A549 (cell line): ENCODE results near the gene ULBP3. TPM values are rescaled to one million over a fixed set of nuclear protein-coding genes. Genes with fewer than 3 reads are reported as not detected.
"Not testable (repeated sequence)": the region's sequence is repeated elsewhere in the genome, so short reads cannot be mapped to it uniquely, and the experiment has no call there.

Experiments used
- ATAC-seq, 2 experiments: fragments of 200-7000 bp in 1 of 2; fragments of >200 bp in 1 of 2; cut with Nextera tagmentation in 1 of 2; cut with Tn5 transposase in 1 of 2; 3 replicates each; pipeline versions ENCODE4 v1.8.0 to v1.9.1; 2018 to 2020; ENCODE audit warnings: mild to moderate bottlenecking in 1 of 2, moderate library complexity in 1 of 2
- CTCF ChIA-PET: fragments of 300-600 bp; sonication (Branson Sonifier 250); formaldehyde crosslinking; extraction: SDS; loops from one replicate; lab custom pipeline; 2021; ENCODE audit warnings: antibody characterized with exemption, inconsistent platforms; lab: Yijun Ruan, JAX
- POLR2A ChIA-PET: fragments of 350-600 bp; formaldehyde crosslinking; extraction: SDS; loops from one replicate; lab custom pipeline; 2021; ENCODE audit warnings: antibody characterized with exemption, inconsistent platforms; lab: Yijun Ruan, JAX
- DNase-seq, 2 experiments: peaks; one replicate each; pipeline versions ENCODE4 v3.0.0 to v3.0.0-alpha.2; 2011 to 2016; ENCODE audit warnings: low read depth in 1 of 2, low spot score in 1 of 2
- FAIRE-seq: peaks from 2 replicates; lab custom pipeline; 2011; peaks lifted over from hg19 to GRCh38; lab: Jason Lieb, UNC
- H3K27ac ChIP-seq, 2 experiments: fragments of >200 bp; sonication (Bioruptor Twin); formaldehyde crosslinking; 3 replicates each; pipeline ENCODE4 v1.5.1; 2016 to 2017
- H3K4me1 ChIP-seq: fragments of >200 bp; sonication (Bioruptor Twin); formaldehyde crosslinking; 3 replicates; pipeline ENCODE4 v1.6.1; 2016
- H3K4me2 ChIP-seq: fragments of >200 bp; sonication (Bioruptor Twin); formaldehyde crosslinking; 3 replicates; pipeline ENCODE4 v1.6.1; 2016
- H3K4me3 ChIP-seq: fragments of >200 bp; sonication (Bioruptor Twin); formaldehyde crosslinking; 3 replicates; pipeline ENCODE4 v1.5.1; 2016
- H3K9me3 ChIP-seq: fragments of >200 bp; sonication (Bioruptor Twin); formaldehyde crosslinking; 3 replicates; pipeline ENCODE4 v1.6.1; 2016
- ATOH8 ChIP-seq: fragments of 250-450 bp; sonication (Bioruptor Pico); IDR thresholded peaks from 2 replicates; pipeline ENCODE4 v1.5.0; 2020; ENCODE audit warnings: low read depth, mild to moderate bottlenecking, moderate library complexity
- BCL3 ChIP-seq: fragments of >200 bp; sonication (Bioruptor Twin); formaldehyde crosslinking; IDR thresholded peaks from 3 replicates; pipeline ENCODE4 v1.6.1; 2016
- BHLHE40 ChIP-seq: IDR thresholded peaks from 2 replicates; pipeline ENCODE4 v1.6.1; 2012; ENCODE audit warnings: low read depth, low read length, inconsistent platforms
- CHD2 ChIP-seq: fragments of 150-350 bp; IDR thresholded peaks from 2 replicates; pipeline ENCODE4 v1.6.1; 2014; ENCODE audit warnings: low read length; ENCODE audit not compliant: partially characterized antibody
- CHD4 ChIP-seq: fragments of 200-600 bp; sonication (generic); IDR thresholded peaks from 2 replicates; pipeline ENCODE4 v1.6.1; 2016; ENCODE audit warnings: antibody characterized with exemption, mild to moderate bottlenecking, borderline replicate concordance
- EHF ChIP-seq: fragments of 250-450 bp; sonication (Bioruptor Pico); IDR thresholded peaks from 2 replicates; pipeline ENCODE4 v1.5.0; 2020; ENCODE audit warnings: mild to moderate bottlenecking
- FOSL2 ChIP-seq, 2 experiments: fragments of 450-650 bp in 1 of 2; fragments of >200 bp in 1 of 2; sonication (Bioruptor Twin) in 1 of 2; formaldehyde crosslinking; IDR thresholded peaks; 2 replicates each; pipeline versions ENCODE4 v1.5.0 to v1.6.1; 2016 to 2020; ENCODE audit warnings: mild to moderate bottlenecking in 1 of 2, moderate library complexity in 1 of 2
- FOXS1 ChIP-seq: fragments of 250-450 bp; sonication (Bioruptor Pico); IDR thresholded peaks from 2 replicates; pipeline ENCODE4 v1.5.0; 2020; ENCODE audit warnings: mild to moderate bottlenecking, moderate library complexity
- HES2 ChIP-seq: fragments of >200 bp; sonication (Bioruptor Twin); formaldehyde crosslinking; IDR thresholded peaks from 2 replicates; pipeline ENCODE4 v1.6.1; 2016
- HOXB13 ChIP-seq: fragments of 250-450 bp; sonication (Bioruptor Pico); IDR thresholded peaks from 2 replicates; pipeline ENCODE4 v1.5.0; 2020; ENCODE audit warnings: low read depth, mild to moderate bottlenecking, moderate library complexity
- MAZ ChIP-seq: fragments of 150-350 bp; IDR thresholded peaks from 2 replicates; pipeline ENCODE4 v1.6.1; 2014; ENCODE audit warnings: antibody characterized with exemption, low read depth, low read length, borderline replicate concordance
- PBX3 ChIP-seq: IDR thresholded peaks from 2 replicates; pipeline ENCODE4 v1.6.1; 2012
- POLR2A ChIP-seq: IDR thresholded peaks from 2 replicates; pipeline ENCODE4 v1.6.1; 2012; ENCODE audit warnings: mild to moderate bottlenecking, low read length
- RAD21 ChIP-seq, 2 experiments: fragments of >200 bp in 1 of 2; sonication (Bioruptor Twin) in 1 of 2; formaldehyde crosslinking in 1 of 2; IDR thresholded peaks in 1 of 2; conservative IDR thresholded peaks in 1 of 2; 2 replicates in 1 of 2; 3 replicates in 1 of 2; pipeline ENCODE4 v1.6.1; 2012 to 2018; ENCODE audit warnings: inconsistent platforms in 1 of 2
- RFX5 ChIP-seq: fragments of 450-650 bp; IDR thresholded peaks from 2 replicates; pipeline ENCODE4 v1.7.1; 2014; ENCODE audit warnings: antibody characterized with exemption, mild to moderate bottlenecking, moderate library complexity
- RNF2 ChIP-seq: fragments of 200-600 bp; sonication (generic); IDR thresholded peaks from 2 replicates; pipeline ENCODE4 v1.6.1; 2016; ENCODE audit warnings: low read depth, mild to moderate bottlenecking, antibody characterized with exemption, moderate library complexity, borderline replicate concordance
- ZC3H11A ChIP-seq: fragments of 450-650 bp; IDR thresholded peaks from 2 replicates; pipeline ENCODE4 v1.6.1; 2014; ENCODE audit warnings: antibody characterized with exemption, mild to moderate bottlenecking
- ZFP36 ChIP-seq: fragments of 450-650 bp; IDR thresholded peaks from 2 replicates; pipeline ENCODE4 v1.6.1; 2014; ENCODE audit warnings: borderline replicate concordance; ENCODE audit not compliant: partially characterized antibody
- ZSCAN20 ChIP-seq: fragments of 250-450 bp; sonication (Bioruptor Pico); IDR thresholded peaks from 2 replicates; pipeline ENCODE4 v1.8.0; 2022; ENCODE audit warnings: mild to moderate bottlenecking, moderate library complexity
- WGBS: methylation state at CpG from one replicate; pipeline ENCODE4 v1.1.6; 2017; ENCODE audit errors: missing lambda C conversion rate; 5-methylcytosine and 5-hydroxymethylcytosine counted together
- polyA plus RNA-seq, 4 experiments: library from polyadenylated mRNA; depleted of rRNA in 3 of 4; stranded (reverse); fragments of >200 nt; fragmentation: RNase III in 1 of 4; extraction: RNeasy Plus Mini Kit Qiagen cat#74134 plus additional on column Dnase treatment in 1 of 4; gene quantifications; 2 replicates in 3 of 4; 3 replicates in 1 of 4; pipeline ENCODE4 v1.2.3, GENCODE V29; 2011 to 2017

ULBP3 gene
- polyA plus RNA-seq, 2 of the 4 experiments (the other 2 are of a cell fraction) = 2.7 to 3.4 TPM

- DNase-seq (no peak), FAIRE-seq (no peak), ATAC-seq (no peak)
- TF ChIP-seq BCL3 (no peak), PBX3 (no peak), HES2 (no peak), FOSL2 (IDR thresholded peaks at IDR 0.05) (no peak), FOSL2 (CRISPR knock-in tag; IDR thresholded peaks at IDR 0.05) (no peak), POLR2A (no peak), ATOH8 (CRISPR knock-in tag) (no peak), RAD21 (conservative IDR thresholded peaks at IDR 0.05 in 1 of 2, IDR thresholded peaks at IDR 0.05 in 1 of 2) (no peak), BHLHE40 (no peak), HOXB13 (CRISPR knock-in tag) (no peak), CHD4 (no peak), RFX5 (no peak), ZC3H11A (no peak), ZFP36 (no peak), CHD2 (no peak), FOXS1 (no peak)
- ChIA-PET POLR2A (no interaction called here), CTCF (no interaction called here)
- Histone ChIP-seq H3K9me3 (no peaks in the 10 kb centered on the region), H3K4me2 (no peak overlapping the region), H3K27ac (no peak overlapping the region), H3K4me3 (no peak overlapping the region), H3K4me1 (no peaks in the 10 kb centered on the region)
- WGBS = 79% methylated on average over 4 of the region's 6 CpGs
Observed at GRCh38 chr6:150063640-150064039, 5.3 kb downstream of the ULBP3 start.

GRCh38 chr6:150059973-150060372, 8.9 kb downstream of the ULBP3 start:
- CTCF ChIA-PET = interaction anchor here (2.4 kb wide), 1 partner anchor 9 kb away, joined by 5 read pairs; the partner anchor contains the start of gene ULBP3
- FAIRE-seq = not testable (repeated sequence)

GRCh38 chr6:150058986-150059385, 9.9 kb downstream of the ULBP3 start:
- H3K9me3 ChIP-seq = no peaks in the 10 kb centered on the region
- TF ChIP-seq RNF2 (no peak), ZC3H11A (no peak), MAZ (no peak), ZFP36 (no peak), EHF (CRISPR knock-in tag) (no peak), RAD21 (conservative IDR thresholded peaks at IDR 0.05 in 1 of 2, IDR thresholded peaks at IDR 0.05 in 1 of 2) (no peak), POLR2A (no peak), HES2 (no peak), ZSCAN20 (CRISPR knock-in tag) (no peak)
- H3K4me3 ChIP-seq = no peak overlapping the region
- 76% methylated on average over 6 of the region's 6 CpGs for WGBS
- no peak overlapping the region for H3K27ac ChIP-seq
- no peak overlapping the region for H3K4me2 ChIP-seq
- CTCF ChIA-PET = interaction anchor here (2.4 kb wide), 1 partner anchor 10 kb away, joined by 5 read pairs; the partner anchor contains the start of gene ULBP3
- no peak for ATAC-seq
- no peak for DNase-seq
- POLR2A ChIA-PET = no interaction called here
- no peak for FAIRE-seq
- H3K4me1 ChIP-seq = no peaks in the 10 kb centered on the region

More at GRCh38 chr6:150059973-150060372, 8.9 kb downstream of the ULBP3 start:
- ATAC-seq, H3K4me1 ChIP-seq, H3K27ac ChIP-seq, POLR2A ChIA-PET, DNase-seq, H3K4me2 ChIP-seq, H3K9me3 ChIP-seq, H3K4me3 ChIP-seq: not testable (repeated sequence)
- WGBS = 70% methylated on average over 7 of the region's 7 CpGs
